ENCODE data around the gene KLK13. TPM values are rescaled to one million over a fixed set of nuclear protein-coding genes. Genes with fewer than 3 reads are reported as not detected.

Gene KLK13
- total and polyA plus RNA-seq, 2 of the 13 experiments (the other 11 are each of a cell fraction or from before 2014, with no cell fraction given): 0.09 TPM; not detected in 1

GRCh38 chr19:51060336-51060735, 4.6 kb downstream of the KLK13 start:
- H2AFZ ChIP-seq (ENCODE audit: low read length): no peak overlapping the region
- ChIA-PET POLR2A (no interaction called here), CTCF (ENCODE audit: low intra/inter-chr PET ratio, low total read pairs) (no interaction called here)
- 32% methylated on average over 4 of the region's 4 CpGs for WGBS (ENCODE audit: low lambda C conversion rate)
- no peaks in the 10 kb centered on the region for H3K36me3 ChIP-seq (replicated peaks in 1 of 2; ENCODE audit: control insufficient read depth in 1 of 2, insufficient read depth in 2 of 2, low read length in 2 of 2)
- BruUV-seq (replicated peaks): no TSS peak
- no peaks in the 10 kb centered on the region for H3K79me2 ChIP-seq (ENCODE audit: insufficient read depth, low read length)
- H3K27ac ChIP-seq (ENCODE audit: extremely low read length, insufficient read depth, low read length): no peak overlapping the region
- H3K4me3 ChIP-seq (replicated peaks in 1 of 3; ENCODE audit: insufficient read depth in 1 of 3, low read depth in 2 of 3, low read length in 3 of 3): no peak overlapping the region
- peak; percentile 4 for TF ChIP-seq HNRNPK (IDR thresholded peaks at IDR 0.05; ENCODE audit: low read depth, low read length, poor library complexity, severe bottlenecking)
- TF ChIP-seq FOXA3 (CRISPR knock-in tag; IDR thresholded peaks at IDR 0.05): no peak
- no peak for TF ChIP-seq ZNF674 (CRISPR knock-in tag; IDR thresholded peaks at IDR 0.05; ENCODE audit: low read depth)
- FAIRE-seq (no peak), DNase-seq (ENCODE audit: low spot score) (no peak), ATAC-seq (no peak)
- H3K27me3 ChIP-seq (ENCODE audit: control insufficient read depth in 1 of 2, insufficient read depth in 2 of 2, low read length in 2 of 2): no peaks in the 10 kb centered on the region; a peak in 1 of 5 replicates
- H3K4me1 ChIP-seq (ENCODE audit: insufficient read depth, low read length): no peaks in the 10 kb centered on the region
- no peak overlapping the region for H3K4me2 ChIP-seq (ENCODE audit: low read depth, low read length)
- intact Hi-C loops (cut with micrococcal nuclease; ENCODE audit: unreplicated experiment) (no loop called here), in situ Hi-C loops (cut with HindIII; ENCODE audit: extremely low pct_ligation_motif_present, low pct_unique_long_range_greater_than_20kb) (no loop called here)
- no peaks in the 10 kb centered on the region for H4K20me1 ChIP-seq (ENCODE audit: insufficient read depth, low read length)
- no peak overlapping the region for H3K9ac ChIP-seq (ENCODE audit: insufficient read depth, low read depth, low read length)
- no peaks in the 10 kb centered on the region for H3K9me3 ChIP-seq (ENCODE audit: low read length)

- Histone ChIP-seq H3K36me3 (replicated peaks in 1 of 2; ENCODE audit: control insufficient read depth in 1 of 2, insufficient read depth in 2 of 2, low read length in 2 of 2) (no peaks in the 10 kb centered on the region), H3K9me3 (ENCODE audit: low read length) (no peaks in the 10 kb centered on the region), H3K4me2 (ENCODE audit: low read depth, low read length) (no peak overlapping the region), H3K4me3 (replicated peaks in 1 of 3; ENCODE audit: insufficient read depth in 1 of 3, low read depth in 2 of 3, low read length in 3 of 3) (no peak overlapping the region), H3K4me1 (ENCODE audit: insufficient read depth, low read length) (no peaks in the 10 kb centered on the region), H3K27ac (ENCODE audit: extremely low read length, insufficient read depth, low read length) (no peak overlapping the region), H3K27me3 (ENCODE audit: control insufficient read depth in 1 of 2, insufficient read depth in 2 of 2, low read length in 2 of 2) (no peaks in the 10 kb centered on the region; a peak in 1 of 5 replicates), H4K20me1 (ENCODE audit: insufficient read depth, low read length) (no peaks in the 10 kb centered on the region), H3K9ac (ENCODE audit: insufficient read depth, low read depth, low read length) (no peak overlapping the region), H2AFZ (ENCODE audit: low read length) (no peak overlapping the region), H3K79me2 (ENCODE audit: insufficient read depth, low read length) (no peaks in the 10 kb centered on the region)
- in situ Hi-C loops (cut with HindIII; ENCODE audit: extremely low pct_ligation_motif_present, low pct_unique_long_range_greater_than_20kb): no loop called here
- intact Hi-C loops (cut with micrococcal nuclease; ENCODE audit: unreplicated experiment): no loop called here
- no peak for DNase-seq (ENCODE audit: low spot score)
- no TSS peak for BruUV-seq (replicated peaks)
- CTCF ChIA-PET (ENCODE audit: low intra/inter-chr PET ratio, low total read pairs): no interaction called here
- POLR2A ChIA-PET: no interaction called here
- ATAC-seq: no peak
- 10% methylated on average over 7 of the region's 7 CpGs for WGBS (ENCODE audit: low lambda C conversion rate)
- no peak for TF ChIP-seq KDM6A (CRISPR knock-in tag; IDR thresholded peaks at IDR 0.05; ENCODE audit: low read depth)
- 0 out of 2 replicates have a peak, but pooled peaks have one; percentile 5 for TF ChIP-seq ATF7 (IDR thresholded peaks at IDR 0.05)
- no peak for TF ChIP-seq ATF7 (CRISPR knock-in tag; IDR thresholded peaks at IDR 0.05)
- no peak for FAIRE-seq
Measured at GRCh38 chr19:51059715-51060114, 5.2 kb downstream of the KLK13 start.
